Raji (cell line): ENCODE measurements around the gene MAP1S.
A peak's percentile ranks its signal among the peaks of the same experiment; 100 is the strongest.

Experiments used
- POLR2A ChIP-seq: IDR thresholded peaks from 2 replicates; pipeline ENCODE4 v1.6.1; 2011; ENCODE audit warnings: low read depth, low read length, control low read depth; ENCODE audit not compliant: insufficient read depth

Gene MAP1S

GRCh38 chr19:17748884-17749638 is 29.8 kb downstream of the MAP1S start:
- TF ChIP-seq POLR2A = 0 out of 2 replicates have a peak, but pooled peaks have one; percentile 7

- no peak for TF ChIP-seq POLR2A
These were observed 30.6 kb downstream of the MAP1S start for GRCh38 chr19:17749912-17750317.

GRCh38 chr19:17751103-17751911 is 32.0 kb downstream of the MAP1S start, which contains the start of gene FCHO1:
Gene FCHO1 (plus strand): TSS chr19:17751477. CDS start chr19:17755165, 3,688 bp downstream.
- TF ChIP-seq POLR2A = peak; percentile 66

GRCh38 chr19:17751912-17752273 is 32.6 kb downstream of the MAP1S start:
- TF ChIP-seq POLR2A = no peak; the same call in 1 of the 2 replicates

GRCh38 chr19:17752865-17753639 is 33.8 kb downstream of the MAP1S start:
- TF ChIP-seq POLR2A = 0 out of 2 replicates have a peak, but pooled peaks have one; percentile 26

- no peak for TF ChIP-seq POLR2A
These were observed 34.7 kb downstream of the MAP1S start for GRCh38 chr19:17753976-17754375.

GRCh38 chr19:17754634-17755442 is 35.6 kb downstream of the MAP1S start:
- TF ChIP-seq POLR2A = no peak; the same call in 1 of the 2 replicates

- TF ChIP-seq POLR2A = no peak
These were observed 36.2 kb downstream of the MAP1S start for GRCh38 chr19:17755443-17755890.

- no peak for TF ChIP-seq POLR2A
These were observed 36.8 kb downstream of the MAP1S start for GRCh38 chr19:17755977-17756670.

- no peak for TF ChIP-seq POLR2A
These were observed 37.8 kb downstream of the MAP1S start for GRCh38 chr19:17757125-17757524.

GRCh38 chr19:17758515-17758914 is 39.2 kb downstream of the MAP1S start:
- no peak for TF ChIP-seq POLR2A

- no peak for TF ChIP-seq POLR2A
These were observed 41.9 kb downstream of the MAP1S start for GRCh38 chr19:17761148-17761547.

GRCh38 chr19:17762505-17763229 is 43.4 kb downstream of the MAP1S start:
- TF ChIP-seq POLR2A = no peak
